ENCODE results near the gene PIGO.

- TF ChIP-seq CTCF (IDR thresholded peaks at IDR 0.05): no peak
- no peak for TF ChIP-seq POLR2A (IDR thresholded peaks at IDR 0.05)
These were observed 12.7 kb upstream of the PIGO start for GRCh38 chr9:35108946-35109575.
